HG02870 (cell line): Measurements from ENCODE around the gene FAM120A.

Experiments used
- ATAC-seq: cut with Tn5 transposase; IDR thresholded peaks from one replicate; pipeline ENCODE4 v1.9.1; 2021; ENCODE audit warnings: mild to moderate bottlenecking, moderate library complexity; ENCODE audit not compliant: unreplicated experiment

The FAM120A gene

DNA sequence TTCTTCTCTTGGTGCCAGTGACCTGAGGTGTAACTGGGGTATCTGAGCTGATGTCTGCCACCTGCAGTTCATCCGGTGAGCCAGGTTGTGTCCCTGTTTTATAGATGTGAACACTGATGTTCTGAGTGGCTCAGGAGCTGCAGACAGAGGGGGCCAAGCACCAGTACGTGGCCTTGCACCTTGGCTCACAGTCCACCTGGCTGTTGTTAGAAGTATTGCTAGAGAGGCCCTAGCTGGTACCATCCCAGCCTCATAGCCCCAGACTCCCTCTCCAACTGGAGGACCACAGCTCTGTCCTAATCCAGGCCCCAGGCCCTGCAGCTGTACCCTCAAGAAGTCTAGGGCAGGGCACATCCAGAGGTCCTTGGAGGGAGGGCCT, 141.1 kb downstream of the FAM120A start:
- ATAC-seq: no peak

DNA sequence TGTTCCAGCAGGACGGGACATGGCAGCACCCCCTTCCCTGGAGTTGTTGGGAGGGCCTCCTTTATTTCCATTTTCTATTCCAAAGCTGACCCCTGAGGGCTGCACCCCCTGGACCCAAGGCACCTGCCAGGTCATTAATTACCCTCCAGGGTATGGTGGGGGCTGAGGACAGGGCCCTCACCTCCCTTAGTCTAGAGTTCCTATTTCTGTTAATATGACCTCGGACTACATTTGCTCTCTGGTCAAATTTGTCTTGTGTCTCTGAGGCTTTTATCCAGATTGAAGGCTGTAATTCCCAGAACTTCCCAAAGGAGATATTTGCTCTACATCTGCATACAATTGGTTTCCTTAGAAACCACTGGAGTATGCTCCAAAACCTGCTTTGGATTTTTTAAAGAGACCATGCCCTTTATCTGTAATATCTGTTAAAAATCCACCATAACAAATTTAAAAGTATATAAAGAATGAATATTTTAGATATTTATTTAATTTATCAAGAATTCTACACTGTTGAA, 141.7 kb downstream of the FAM120A start:
- no peak for ATAC-seq

DNA sequence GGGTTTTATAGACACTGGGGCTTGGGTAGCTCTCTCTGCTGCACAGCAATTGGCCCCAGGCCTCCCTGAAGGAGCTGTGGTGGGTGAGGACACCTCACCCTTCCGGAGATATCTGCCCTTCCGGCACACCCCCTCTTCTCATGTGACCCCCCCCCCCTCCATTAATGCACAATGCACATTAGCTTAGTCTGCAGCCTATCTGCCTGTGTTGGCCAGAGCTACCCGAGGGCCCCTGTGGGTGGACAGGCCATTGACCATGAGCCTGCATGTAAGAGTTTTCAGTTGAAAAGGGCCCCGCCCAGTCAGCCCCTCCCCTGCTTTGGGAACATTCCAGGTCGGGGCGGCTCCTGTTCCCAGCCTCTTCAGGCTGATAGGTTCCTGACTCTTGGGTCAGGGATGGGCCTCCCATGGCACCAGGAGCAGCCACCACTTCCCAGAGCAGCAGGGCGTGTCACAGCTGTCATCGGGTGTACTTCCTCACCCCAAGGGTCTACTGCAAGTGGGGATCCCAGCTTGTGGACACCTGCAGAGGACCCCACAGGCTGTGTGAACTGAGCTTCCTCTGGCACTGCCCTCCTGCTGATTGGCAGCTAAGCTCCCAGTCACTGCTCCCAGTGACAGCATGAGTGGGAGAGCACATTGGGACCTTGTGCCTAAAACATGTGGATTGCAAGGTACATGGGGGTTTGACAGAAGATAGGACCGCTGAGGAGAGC, 142.7 kb downstream of the FAM120A start:
- no peak for ATAC-seq

DNA sequence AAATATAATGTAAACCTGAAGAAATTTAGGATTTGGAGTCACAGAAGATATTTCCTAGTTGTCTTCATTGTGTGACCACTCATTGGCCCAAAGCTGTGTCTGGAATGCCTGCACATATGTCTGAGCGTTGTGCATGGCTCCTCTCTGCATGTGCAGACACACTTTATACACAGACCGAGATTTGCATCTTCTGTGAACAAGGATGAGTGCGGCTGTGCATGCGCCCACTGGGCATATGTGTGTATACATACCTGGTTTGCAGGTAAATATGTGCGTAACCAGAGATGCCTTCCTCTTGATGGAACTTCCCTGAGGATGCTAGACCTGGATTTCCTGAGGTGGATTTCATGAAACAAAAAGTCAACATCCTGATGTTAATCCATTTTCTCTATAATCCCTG, 144.0 kb downstream of the FAM120A start:
- no peak for ATAC-seq

DNA sequence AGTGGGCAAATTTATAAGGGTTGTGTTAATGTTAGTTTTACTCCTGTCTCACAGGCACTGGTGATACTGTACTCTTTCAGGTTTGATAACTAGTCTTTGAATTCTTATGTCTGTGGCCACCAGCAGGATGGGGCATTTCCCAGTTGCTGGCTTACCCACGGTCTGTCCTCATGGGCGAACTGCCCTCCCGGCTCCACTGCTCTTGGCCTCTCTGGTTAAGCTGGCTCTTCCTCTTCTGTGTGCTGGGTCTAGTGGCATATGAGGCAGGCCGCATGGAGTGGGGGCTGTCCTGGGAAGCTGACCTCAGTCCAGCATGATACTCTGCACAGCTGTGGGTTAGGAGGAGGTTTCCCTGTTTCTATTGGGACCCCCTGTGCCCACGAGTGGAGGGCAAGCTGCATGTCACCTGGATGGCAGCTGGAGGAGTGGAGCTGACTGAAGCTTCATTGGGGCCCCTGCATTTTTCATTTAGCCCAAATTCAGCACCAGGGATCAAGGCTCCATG, 144.4 kb downstream of the FAM120A start:
- ATAC-seq: no peak

DNA sequence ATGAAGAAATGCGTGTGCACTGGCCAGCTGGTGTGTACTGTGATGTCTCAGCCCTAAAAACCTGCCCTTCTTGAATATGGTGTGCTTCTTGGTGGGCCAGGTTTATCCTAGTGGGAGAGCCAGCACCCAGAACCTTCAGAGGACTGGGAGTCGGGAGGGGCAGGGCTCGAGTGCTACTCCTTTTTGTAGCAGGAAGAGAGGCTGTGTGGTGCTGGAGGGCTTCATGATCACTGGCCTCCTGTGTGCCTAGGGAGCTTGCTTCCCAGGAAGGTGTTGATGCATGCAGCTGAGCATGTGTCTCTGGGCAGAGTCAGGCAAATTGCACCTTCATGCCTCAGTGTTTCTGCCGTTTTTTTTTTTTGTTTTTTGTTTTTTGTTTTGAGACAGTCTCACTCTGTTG, 144.9 kb downstream of the FAM120A start:
- no peak for ATAC-seq

DNA sequence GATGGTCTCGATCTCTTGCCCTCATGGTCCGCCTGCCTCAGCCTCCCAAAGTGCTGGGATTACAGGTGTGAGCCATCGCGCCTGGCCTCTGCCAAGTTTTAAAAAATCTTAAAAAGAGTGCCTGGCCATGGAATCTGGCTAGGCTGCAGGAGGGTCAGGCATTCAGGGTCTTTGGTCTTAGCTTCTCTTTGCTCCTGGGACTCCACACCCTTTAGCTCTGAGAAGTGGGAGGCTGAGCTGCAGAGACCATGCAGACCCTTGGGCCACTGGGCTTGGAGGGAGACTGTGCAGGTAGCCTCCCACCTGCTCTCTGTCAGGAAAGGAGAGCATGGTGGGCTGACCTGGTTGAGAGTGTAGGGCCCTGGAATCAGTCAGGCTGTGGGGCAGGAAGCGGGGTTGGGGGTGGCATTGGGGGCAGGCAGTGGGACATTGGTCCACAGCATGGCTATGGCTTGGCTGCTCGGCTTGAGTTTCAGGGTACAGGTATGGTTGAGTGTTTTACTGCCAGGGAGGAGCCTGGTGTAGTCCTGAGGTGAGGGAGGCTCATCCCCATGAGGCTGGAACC, 145.7 kb downstream of the FAM120A start:
- no peak for ATAC-seq

DNA sequence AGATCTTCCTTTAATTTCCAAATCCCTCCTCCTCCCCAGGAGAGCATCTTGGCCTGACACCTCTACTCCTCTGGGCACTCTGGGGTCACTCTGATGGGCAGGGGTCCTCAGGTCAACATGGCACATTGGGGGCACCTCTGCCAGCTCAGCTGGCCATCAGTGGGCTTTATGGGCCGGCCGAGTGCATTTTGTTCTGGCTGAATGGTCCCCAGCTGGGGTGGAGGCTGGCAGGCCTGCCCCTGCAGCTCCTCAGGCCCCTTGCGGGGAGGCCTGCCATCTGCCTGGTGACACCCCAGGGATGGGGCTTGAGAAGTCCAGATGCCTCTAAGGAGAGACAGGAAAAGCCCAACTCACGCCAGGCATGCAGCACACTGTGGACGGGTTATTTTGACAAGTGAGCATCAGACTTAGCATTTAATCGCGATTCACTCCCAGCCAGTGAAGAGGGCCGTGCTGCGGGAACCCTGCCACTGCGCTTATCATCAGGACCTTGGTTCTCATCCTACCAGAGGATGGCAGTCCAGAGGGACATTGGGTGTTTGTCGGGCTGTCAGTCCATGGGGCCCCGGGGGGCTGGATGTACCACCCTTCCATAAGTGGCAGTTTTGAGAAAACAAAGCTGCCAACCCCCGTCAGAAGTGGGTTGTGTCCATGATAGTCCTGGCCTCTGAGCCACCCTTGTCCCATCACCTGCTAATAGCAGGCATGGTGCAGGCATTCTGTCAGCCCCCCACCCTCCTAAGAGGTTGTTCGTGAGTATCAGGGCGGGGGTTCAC, 146.6 kb downstream of the FAM120A start:
- ATAC-seq: no peak

DNA sequence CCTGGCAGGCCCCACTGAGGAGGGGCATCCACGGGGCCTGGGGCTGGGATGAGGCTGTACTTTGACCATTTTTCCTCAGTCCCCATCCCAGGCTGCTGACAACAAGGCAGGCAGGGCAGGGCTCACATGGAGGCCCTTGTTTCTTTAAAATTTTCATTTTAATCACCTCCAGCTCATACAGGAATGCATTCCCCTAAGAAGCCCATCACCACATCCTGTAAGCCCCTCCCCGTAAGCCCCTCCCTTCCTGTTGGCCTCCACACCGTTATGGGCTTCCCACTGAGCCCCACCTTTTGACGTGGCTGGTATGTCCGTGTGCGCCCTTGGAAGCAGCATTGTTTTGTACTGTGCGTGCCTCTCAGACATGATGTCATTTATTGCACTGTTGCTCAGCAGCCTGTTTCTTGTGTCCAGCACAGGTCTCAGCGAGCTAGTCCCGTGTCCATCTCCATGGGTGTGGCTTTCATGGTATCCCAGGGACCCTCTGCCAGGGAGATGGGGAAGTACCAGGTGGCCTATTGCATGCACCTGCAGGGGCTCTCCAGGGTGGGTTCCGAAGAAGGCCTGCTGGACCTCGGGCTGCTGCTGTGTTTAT, 147.3 kb downstream of the FAM120A start:
- no peak for ATAC-seq

DNA sequence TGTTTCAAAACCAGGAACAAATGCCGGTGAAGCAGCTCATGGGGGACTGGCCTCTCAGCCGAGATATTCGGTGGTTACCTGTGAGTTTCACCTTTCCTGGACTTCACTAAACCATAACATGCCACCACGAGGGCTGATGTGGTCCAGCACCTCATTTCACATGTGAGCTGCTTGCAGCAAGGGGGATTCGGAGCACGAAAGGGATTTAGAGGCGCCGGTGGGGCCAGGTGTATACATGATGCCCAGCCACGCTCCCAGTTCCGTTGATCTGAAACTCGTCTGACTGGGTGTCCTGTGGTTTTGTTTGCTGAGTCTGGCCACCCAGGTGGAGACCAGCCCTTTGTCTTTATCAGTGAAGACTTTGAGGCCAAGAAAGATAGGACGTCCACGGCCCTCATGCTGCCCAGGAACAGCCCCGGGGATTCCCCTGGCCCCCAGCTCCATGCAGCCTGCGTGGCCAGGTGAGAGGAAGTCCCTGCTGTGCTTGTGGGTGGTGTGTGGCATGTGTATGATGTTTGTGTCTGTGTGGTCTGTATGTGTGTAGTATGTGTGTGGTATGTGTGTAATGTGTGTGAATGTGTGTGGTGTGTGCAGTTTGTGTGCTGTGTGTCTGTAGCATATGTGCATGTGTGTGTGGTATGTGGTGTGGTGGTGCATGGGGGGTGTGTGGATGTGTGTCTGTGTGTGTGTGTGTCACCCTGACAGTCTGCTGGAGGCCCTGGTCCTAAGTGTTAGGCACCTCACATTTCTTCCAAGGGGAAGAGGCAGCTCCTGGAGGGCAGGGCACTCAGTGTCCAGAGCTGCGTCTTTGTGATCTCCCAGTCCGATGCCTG, 148.3 kb downstream of the FAM120A start:
- ATAC-seq: no peak

DNA sequence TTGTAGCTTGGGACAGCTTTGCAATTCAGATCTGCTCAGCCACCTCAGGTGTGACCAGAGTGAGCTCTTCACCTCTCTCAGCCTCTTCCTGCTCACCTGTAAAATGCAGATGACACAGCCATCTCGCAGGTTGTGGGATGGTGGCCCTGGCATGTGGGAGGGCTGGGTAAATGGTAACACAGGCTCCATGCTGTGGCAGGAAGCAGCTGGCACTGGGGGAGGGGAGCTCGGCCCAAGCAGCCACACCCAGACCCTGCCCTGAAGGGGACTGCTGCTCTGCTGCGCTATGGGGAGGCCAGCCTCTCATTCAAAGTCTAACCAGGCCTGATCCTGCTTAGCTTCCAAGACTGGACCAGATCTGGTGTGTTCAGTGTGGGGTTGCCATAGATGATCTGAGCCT, 149.0 kb downstream of the FAM120A start:
- no peak for ATAC-seq

DNA sequence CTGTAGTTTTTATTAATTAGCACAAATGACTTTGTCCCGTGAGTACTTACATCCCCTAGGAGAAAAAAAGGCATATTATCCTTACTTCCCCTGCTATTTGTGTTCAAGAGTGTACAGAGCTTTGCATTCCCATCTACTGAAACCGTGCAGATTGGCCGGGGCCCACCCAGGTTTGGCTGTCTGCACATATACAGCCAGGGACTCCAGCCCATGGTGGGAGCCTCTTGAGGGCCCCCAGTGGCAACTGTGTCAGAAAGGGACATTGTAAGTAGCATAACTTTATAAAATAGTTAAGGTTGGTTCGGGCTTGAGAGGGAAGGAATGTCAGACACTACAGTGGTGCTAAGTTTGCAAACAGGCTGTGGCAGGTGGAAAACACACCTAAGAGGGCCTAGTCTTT, 149.6 kb downstream of the FAM120A start:
- no peak for ATAC-seq

DNA sequence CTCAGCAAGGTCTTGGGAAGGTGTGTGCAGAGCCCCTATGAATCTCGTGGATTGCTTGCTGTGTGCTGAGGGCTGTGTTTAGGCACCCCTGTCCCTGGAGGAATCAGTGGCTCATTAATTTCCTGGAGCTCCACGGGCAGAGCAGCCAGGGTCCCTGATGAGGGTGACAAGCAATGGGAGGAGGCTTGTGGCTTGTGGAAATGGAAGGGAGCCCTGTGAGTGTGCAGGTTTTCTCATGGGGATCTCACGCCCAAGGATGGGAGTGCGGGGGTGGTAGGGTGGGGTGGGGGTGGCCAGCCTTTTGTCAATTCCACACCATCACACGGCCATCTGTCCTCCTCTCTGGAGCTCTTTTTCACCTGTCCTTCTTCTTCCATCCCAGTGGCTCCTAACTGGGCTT, 150.2 kb downstream of the FAM120A start:
- ATAC-seq: no peak

DNA sequence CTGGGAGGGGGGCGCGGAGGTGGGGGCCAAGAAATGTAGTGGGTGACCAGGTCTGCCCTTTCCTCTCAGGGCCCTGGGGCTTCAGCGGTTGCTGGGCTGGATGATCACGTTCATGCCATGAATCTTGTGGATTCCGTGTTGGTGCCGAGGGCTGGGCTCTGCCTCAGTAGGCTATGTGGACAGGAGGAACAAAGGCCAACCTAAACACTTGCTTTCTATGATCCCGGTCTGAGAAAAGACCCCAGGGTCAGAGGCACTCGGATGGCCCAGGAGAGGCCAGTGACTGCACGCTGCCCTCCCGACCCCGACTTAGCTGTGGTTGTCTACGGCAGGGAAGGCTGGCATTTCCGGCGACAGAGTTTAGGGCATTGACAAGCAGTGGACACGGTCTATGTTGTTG, 151.5 kb downstream of the FAM120A start:
- ATAC-seq: no peak

DNA sequence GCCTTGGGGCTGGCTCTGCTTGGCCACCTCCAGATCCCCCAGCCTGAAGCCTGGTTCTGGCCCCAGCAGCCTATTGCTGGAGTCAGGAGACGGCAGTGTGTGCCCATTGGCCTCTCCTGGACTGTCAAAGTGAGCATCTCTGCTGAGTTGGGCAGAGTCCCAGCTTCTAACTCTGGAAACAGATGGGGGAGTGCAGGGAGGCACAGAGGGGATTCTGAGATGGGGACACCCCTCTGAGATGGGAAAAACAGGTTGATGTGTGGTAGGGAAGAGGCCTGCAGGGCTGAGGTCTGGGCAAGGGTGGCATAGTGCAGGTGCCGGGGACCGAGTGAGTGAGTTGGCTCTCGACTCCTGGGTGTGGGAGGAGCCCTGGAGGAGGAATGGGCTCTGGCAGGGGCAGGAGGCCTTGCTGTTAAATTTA, 152.4 kb downstream of the FAM120A start:
- no peak for ATAC-seq

DNA sequence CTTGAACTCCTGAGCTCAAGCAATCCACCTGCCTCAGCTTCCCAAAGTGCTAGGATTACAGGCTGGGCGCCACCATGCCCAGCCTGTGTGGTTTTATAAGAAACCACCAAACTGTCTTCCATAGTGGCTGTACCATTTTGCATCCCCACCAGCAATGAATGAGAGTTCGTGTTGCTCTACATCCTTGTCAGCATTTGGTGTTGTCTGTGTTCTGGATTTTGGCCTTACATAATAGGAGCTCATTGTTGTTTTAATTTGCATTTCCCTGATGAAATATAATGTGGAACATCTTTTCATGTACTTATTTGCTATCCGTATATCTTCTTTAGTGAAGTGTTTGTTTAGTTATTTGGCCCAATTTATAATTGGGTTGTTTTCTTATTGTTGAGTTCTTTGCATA, 154.7 kb downstream of the FAM120A start:
- no peak for ATAC-seq

DNA sequence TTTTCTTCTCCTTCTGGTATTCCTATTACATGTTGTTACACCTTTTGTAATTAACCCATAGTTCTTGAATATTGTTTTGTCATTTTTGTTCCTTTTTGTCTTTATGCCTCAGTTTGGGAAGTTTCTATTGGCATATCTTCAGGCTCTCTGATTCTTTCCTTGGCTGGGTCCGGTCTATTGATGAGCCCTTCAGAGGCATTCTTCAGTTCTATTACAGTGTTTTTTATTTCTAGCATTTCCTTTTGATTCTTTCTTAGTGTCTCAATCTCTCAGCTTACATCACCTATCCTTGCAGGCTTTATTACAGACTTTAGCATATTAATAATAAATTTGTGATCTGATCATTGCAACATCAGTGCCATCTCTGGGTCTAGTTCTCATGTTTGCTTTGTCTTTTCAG, 158.7 kb downstream of the FAM120A start:
- no peak for ATAC-seq

DNA sequence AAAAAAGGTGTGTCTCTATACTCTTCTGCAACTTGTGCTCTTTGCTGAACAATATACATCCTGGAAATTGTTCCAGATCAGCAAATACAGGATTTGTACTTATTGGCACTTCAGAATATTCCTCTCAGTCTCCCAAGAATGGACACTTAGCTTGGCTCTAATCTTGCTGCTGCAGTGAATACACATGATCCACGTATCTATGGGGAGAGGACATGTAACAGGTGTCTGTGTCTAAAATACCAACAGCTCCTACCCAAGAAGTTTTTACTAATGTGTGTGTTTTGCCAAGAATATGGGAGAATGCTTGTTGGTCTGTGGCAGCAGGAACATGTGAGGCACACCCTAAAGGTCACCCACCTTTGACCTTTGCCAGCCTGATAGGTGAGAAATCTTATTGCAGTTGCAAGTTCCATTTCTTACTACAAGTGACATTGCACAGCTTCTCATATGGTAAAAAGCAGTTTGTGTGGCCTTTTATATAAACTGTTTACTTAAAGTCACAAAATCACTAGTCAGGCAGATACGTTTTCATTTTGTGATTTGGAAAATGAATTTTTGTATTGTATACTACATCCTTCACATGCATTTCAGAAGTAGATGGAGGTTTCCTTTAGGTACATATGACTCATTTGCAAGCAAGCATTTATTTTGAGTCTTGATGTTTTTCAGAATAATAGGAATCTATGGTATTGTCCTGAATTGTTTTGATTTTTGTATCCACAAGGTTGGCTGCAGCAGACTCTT, 160.7 kb downstream of the FAM120A start:
- ATAC-seq: peak; percentile 32

DNA sequence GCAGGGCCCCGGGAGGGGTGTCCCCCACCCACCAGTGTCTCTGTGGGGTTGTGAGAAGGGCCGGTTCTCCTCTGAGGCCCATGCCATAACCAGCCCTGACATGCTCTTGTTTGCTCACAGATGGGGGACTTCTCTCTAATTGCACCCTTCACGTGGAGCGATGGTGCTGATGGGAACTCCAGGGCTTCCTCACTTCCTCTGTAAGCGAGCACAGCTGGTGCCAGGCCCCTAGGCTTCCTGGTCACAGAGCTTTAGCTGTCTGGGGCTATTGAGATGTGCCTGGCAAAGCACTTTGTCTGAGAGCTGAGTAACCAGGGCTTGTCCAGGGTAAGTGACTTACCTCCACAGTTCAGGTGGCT, 161.3 kb downstream of the FAM120A start:
- peak; percentile 92 for ATAC-seq

DNA sequence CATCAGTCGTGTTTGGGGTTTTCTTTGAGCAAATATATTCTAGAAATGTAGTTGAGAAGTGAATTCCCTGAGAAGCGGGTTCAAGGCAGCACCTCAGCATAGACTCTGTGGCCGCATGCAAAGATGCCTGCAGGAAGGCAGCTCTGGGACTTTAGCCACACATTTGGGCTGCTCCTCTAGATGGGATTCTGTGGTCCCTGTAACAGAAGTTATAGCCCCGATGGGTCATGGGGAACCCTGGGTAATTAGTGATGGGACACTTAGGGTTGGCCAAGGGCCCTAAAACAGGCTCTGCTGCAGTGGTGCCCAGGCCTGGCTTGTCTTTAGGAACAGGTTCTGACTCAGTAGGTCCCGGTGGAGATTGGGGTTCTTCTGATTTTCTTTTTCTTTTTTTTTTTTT, 161.7 kb downstream of the FAM120A start:
- no peak for ATAC-seq
